ENCODE measurements around the gene GPC6.

DNA sequence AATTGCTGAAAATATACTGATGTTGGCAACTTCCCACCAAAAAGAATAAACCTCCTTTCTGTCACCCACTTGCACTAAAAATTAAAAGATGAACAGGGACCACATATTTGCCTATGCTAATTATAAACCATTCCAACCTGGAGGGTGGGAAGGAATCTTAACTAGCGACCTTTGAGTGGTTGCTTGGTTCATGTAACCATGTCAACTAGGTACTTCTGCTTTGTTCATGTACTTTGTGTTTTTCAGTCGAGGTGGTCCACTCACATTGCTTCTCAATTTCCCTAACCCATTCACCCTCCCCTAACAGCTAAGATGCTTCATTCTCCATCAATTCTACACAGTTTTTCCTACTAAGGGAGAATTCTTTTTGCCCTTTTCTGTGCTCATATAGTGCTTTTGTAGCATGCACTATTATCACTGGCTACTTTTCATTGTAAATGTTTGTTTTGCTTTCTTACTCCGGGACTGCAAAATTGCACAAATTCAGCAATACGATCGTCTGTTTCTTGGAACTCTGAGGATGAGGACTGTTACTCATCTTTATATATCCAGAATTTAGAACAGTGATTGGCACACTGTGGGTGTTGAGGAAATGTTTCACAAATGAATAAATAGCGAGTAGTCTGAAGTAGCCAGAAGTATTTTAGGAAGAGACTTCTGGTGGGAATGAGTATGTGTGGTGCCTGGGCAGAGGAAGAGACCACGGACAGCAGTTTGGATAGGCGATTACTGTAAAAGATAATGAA, 187.5 kb downstream of the GPC6 start:
- TF ChIP-seq CTCF (conservative IDR thresholded peaks at IDR 0.05; ENCODE audit: low read length) (no peak), EZH2phosphoT487 (IDR thresholded peaks at IDR 0.05; ENCODE audit: borderline replicate concordance) (no peak)
